ENCODE data around the gene MYO16.

GRCh38 chr13:108948251-108948671 lies 318.9 kb downstream of the MYO16 start:
- TF ChIP-seq POLR2A (IDR thresholded peaks at IDR 0.05; ENCODE audit: low read depth, low read length) (no peak), SPI1 (IDR thresholded peaks at IDR 0.05; ENCODE audit: low read depth, low read length) (no peak), TAF1 (IDR thresholded peaks at IDR 0.05; ENCODE audit: low read depth, low read length) (no peak), POLR2AphosphoS5 (IDR thresholded peaks at IDR 0.05; ENCODE audit: low read depth, low read length) (no peak)

All from GM12891 (cell line).